GM18505 (cell line): Measurements from ENCODE around the gene ZNF281.
"Not testable (repeated sequence)": the region's sequence is repeated elsewhere in the genome, so short reads cannot be mapped to it uniquely, and the experiment has no call there.

Experiments
- ATAC-seq: cut with Tn5 transposase; IDR thresholded peaks from one replicate; pipeline ENCODE4 v1.9.1; 2021; ENCODE audit not compliant: unreplicated experiment
- POLR2A ChIP-seq: IDR thresholded peaks from 4 replicates; pipeline ENCODE4 v1.6.1; 2011; ENCODE audit warnings: borderline replicate concordance; ENCODE audit not compliant: insufficient read depth, insufficient read length; ENCODE audit errors: extremely low read depth

Gene ZNF281

DNA sequence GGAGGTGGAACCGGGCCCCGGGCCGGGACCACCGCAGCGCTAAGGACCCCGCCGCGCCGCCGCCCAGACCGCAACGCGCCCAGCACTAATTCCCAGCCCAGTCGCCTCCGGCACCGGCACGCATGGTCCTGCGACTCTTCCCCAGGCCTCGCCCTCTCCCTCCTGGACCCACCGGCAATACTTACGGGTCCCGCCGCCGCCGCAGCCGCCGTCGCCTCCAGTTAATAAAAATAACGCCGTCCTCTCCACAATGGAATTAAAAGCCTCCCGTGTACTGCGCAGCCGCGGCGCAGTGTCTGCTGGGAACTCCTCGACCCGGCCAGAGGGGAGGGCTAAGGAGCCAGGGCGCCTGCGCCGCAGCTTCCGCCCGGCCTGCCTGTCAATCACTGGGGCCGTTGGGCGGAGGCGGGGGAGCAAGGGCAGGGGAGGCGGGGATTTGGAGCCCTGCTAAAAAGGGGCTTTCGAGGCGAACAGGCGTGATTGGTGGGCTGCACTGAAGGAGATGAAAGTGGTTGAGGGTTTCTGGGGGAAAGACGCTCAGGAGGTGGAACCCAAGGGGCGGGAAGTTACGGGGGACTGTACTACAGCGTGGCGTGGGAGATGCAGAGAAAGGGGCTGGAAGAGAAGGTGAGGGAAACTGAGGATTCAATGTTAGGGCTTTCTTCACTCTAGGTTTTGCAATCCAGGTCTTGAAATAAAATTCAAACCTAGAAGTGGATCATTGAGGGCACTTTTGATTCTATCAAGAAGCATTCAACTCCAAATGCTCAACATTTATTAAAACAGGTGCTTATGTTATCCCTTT, at the start of gene ZNF281:
Gene ZNF281, minus strand, starts transcription at position 276 of the 805 bp plus-strand sequence. CDS start 331 bp downstream, outside the sequence.
- ATAC-seq: peak; percentile 90
- TF ChIP-seq POLR2A: peak; percentile 80

GRCh38 chr1:200458780-200459179, 48.9 kb upstream of the ZNF281 start:
- no peak for ATAC-seq
- no peak for TF ChIP-seq POLR2A

GRCh38 chr1:200457810-200458209, 48.0 kb upstream of the ZNF281 start:
- no peak for TF ChIP-seq POLR2A
- no peak for ATAC-seq

GRCh38 chr1:200454425-200454824, 44.6 kb upstream of the ZNF281 start:
- no peak for ATAC-seq

GRCh38 chr1:200453553-200453905, 43.7 kb upstream of the ZNF281 start:
- no peak for ATAC-seq
- TF ChIP-seq POLR2A: no peak

More at GRCh38 chr1:200454425-200454824, 44.6 kb upstream of the ZNF281 start:
- no peak for TF ChIP-seq POLR2A

DNA sequence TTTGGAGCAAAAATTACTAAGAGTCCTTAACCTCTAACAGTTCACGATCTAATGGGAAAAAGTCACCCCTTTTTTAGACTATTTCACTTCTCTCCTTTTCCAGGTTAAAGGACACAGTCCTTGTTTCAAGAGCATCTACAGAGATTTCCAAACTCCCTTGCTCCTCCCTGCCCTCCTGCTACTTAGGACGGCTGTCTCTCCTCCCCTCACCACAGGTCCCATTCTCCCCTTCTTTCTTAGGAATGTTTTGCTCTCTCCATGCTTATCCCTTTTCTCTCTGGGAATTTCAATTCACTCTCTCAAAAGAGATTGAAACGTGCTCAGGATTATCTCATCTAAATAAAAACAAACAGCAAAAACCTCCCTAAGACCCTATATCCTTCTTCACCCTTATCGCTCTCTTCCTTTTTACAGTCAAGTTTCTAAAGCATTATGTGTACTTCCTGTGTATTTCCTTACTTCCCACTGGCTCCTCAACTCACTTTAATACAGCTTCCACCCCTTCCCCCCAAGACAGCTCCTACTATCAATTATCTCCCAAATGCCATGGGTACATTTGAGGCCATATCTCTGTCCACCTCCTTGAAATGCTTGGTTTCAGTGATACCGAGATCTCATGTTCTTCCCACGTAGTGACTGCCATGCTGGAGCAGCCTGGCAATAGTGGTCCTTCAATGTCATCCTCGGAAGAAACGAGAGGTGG, 43.2 kb upstream of the ZNF281 start:
- no peak for ATAC-seq
- TF ChIP-seq POLR2A: no peak

- ATAC-seq: peak; percentile 85
Observed at GRCh38 chr1:200448034-200448762, 38.4 kb upstream of the ZNF281 start.

GRCh38 chr1:200445213-200445612, 35.4 kb upstream of the ZNF281 start:
- no peak for TF ChIP-seq POLR2A
- ATAC-seq: no peak

More at GRCh38 chr1:200448034-200448762, 38.4 kb upstream of the ZNF281 start:
- TF ChIP-seq POLR2A: no peak

DNA sequence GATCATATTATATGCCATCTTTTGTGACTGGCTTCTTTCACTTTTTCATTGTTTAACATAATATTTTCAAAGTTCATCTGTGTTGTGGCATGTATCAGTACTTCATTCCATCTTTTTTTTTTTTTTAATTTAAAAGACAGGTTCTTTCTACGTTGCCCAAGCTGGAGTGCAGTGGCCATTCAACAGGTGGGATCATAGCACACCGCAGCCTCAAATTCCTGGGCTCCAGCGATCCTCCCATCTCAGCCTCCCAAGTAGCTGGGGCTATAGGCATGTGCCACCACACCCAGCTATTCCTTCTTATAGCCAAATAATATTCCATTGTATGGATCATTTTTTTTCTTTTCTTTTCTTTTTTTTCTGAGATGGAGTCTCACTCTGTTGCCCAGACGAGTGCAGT, 34.6 kb upstream of the ZNF281 start:
- TF ChIP-seq POLR2A: no peak
- no peak for ATAC-seq

GRCh38 chr1:200443860-200444259, 34.0 kb upstream of the ZNF281 start:
- ATAC-seq: no peak

DNA sequence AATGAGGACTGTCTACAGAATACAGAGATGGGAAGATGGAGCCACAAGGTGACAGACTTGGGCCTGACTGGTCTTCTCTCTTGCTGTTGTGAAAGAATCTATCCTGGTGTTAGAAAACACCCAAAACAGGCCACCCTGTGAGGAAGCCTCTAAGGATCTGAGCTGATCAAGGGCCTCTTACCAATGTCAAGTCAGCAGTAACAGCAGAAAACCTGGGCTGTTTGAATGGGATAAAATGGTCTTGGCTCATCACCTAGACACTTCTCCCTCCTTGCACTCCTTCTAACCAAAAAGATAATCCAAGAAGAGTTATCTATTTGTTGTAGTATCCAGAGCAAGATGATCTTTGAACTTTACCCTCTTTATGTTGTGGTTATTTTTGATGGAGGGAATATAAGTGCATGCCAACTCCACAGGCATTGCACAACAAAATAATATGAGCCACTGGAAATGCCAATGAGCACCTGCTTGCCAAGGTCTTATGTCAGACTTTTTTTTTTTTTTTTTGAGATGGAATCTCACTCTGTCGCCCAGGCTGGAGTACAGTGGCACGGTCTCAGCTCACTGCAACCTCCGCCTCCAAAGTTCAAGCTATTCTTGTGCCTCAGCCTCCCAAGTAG, 32.8 kb upstream of the ZNF281 start:
- TF ChIP-seq POLR2A: no peak
- ATAC-seq: no peak

More at GRCh38 chr1:200443860-200444259, 34.0 kb upstream of the ZNF281 start:
- TF ChIP-seq POLR2A: no peak

DNA sequence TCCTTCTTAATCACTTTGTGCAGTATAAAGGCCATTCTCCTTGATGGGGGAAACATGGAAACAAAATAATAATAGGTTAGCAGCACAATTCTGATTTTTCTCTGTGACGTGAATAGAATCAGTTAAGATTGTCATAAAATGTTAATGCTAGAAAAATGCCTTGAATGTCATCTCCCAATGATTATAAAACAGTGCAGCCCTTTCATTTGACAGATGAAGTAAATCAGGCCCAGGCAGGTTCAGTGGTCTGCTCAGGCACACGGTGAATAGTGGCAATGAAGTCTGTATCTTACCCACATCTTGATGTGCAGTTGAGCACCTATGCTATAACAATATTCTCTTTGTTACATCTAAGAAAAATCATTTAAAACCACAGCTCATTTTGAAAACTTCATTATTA, 32.2 kb upstream of the ZNF281 start:
- no peak for TF ChIP-seq POLR2A
- no peak for ATAC-seq

- ATAC-seq: no peak
- no peak for TF ChIP-seq POLR2A
Observed at GRCh38 chr1:200438911-200439310, 29.1 kb upstream of the ZNF281 start.

DNA sequence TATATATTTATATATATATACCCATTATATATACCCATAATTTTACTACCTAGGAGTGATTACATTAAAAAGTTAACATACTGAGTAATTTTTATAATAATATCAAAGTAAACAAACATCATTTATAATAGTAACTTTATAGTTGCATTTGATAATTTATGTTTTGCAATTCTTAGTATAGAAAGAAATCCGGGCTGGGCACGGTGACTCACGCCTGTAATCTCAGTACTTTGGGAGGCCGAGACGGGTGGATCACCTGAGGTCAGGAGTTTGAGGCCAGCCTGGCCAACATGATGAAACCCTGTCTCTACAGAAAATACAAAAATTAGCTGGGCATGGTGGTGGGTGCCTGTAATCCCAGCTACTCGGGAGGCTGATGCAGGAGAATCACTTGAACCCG, 28.6 kb upstream of the ZNF281 start:
- not testable (repeated sequence) for ATAC-seq
